RPMI8226 (cell line): Measurements from ENCODE around the gene COG7.
A peak's percentile ranks its signal among the peaks of the same experiment; 100 is the strongest.
"Not testable (repeated sequence)": the region's sequence is repeated elsewhere in the genome, so short reads cannot be mapped to it uniquely, and the experiment has no call there.

Experiments used
- DNase-seq: peaks from one replicate; pipeline ENCODE4 v3.0.0-alpha.2; 2015

The COG7 gene

GRCh38 chr16:23466162-23466885 lies 13.3 kb upstream of the COG7 start:
- no peak for DNase-seq

- no peak for DNase-seq
Measured at GRCh38 chr16:23465179-23465578, 12.2 kb upstream of the COG7 start.

GRCh38 chr16:23464196-23464595 lies 11.2 kb upstream of the COG7 start:
- DNase-seq = no peak

- not testable (repeated sequence) for DNase-seq
Measured at GRCh38 chr16:23462994-23463393, 10.0 kb upstream of the COG7 start.

GRCh38 chr16:23453338-23454052 lies 506 bp upstream of the COG7 start:
- no peak for DNase-seq

GRCh38 chr16:23452221-23452571 lies 793 bp downstream of the COG7 start:
- DNase-seq = peak; percentile 11

- no peak for DNase-seq
Measured at GRCh38 chr16:23448392-23448791, 4.6 kb downstream of the COG7 start.

- DNase-seq = not testable (repeated sequence)
Measured at GRCh38 chr16:23437542-23437941, 15.4 kb downstream of the COG7 start.

- no peak for DNase-seq
Measured at GRCh38 chr16:23436951-23437350, 16.0 kb downstream of the COG7 start.

GRCh38 chr16:23435500-23435899 lies 17.5 kb downstream of the COG7 start:
- DNase-seq = peak; percentile 84

- DNase-seq = peak; percentile 79
Measured at GRCh38 chr16:23434380-23434779, 18.6 kb downstream of the COG7 start.

GRCh38 chr16:23433261-23433920 lies 19.6 kb downstream of the COG7 start:
- DNase-seq = no peak

- DNase-seq = peak; percentile 13
Measured at GRCh38 chr16:23432176-23433128, 20.5 kb downstream of the COG7 start.

- DNase-seq = no peak
Measured at GRCh38 chr16:23428351-23428750, 24.6 kb downstream of the COG7 start.

- no peak for DNase-seq
Measured at GRCh38 chr16:23424292-23424958, 28.6 kb downstream of the COG7 start.

GRCh38 chr16:23423496-23424049 lies 29.4 kb downstream of the COG7 start:
- DNase-seq = no peak

GRCh38 chr16:23420011-23420410 lies 33.0 kb downstream of the COG7 start:
- no peak for DNase-seq

GRCh38 chr16:23416816-23417215 lies 36.2 kb downstream of the COG7 start:
- DNase-seq = no peak

- DNase-seq = no peak
Measured at GRCh38 chr16:23414731-23415130, 38.3 kb downstream of the COG7 start.

GRCh38 chr16:23410176-23410575 lies 42.8 kb downstream of the COG7 start:
- no peak for DNase-seq

- no peak for DNase-seq
Measured at GRCh38 chr16:23409522-23409921, 43.5 kb downstream of the COG7 start.

GRCh38 chr16:23408823-23409298 lies 44.1 kb downstream of the COG7 start:
- DNase-seq = no peak
